Right ventricle myocardium superior (tissue), 1 donor: ENCODE measurements around the gene PRSS57. TPM values are rescaled to one million over a fixed set of nuclear protein-coding genes. Genes with fewer than 3 reads are reported as not detected.

Experiments
- ATAC-seq: fragments of 200-7000 bp; cut with Tn5 transposase; one replicate; pipeline ENCODE4 v1.9.1; 2020; ENCODE audit warnings: mild to moderate bottlenecking; ENCODE audit not compliant: poor library complexity
- DNase-seq: peaks from one replicate; pipeline ENCODE4 v3.0.0-alpha.2; 2020
- intact Hi-C: fragments of 100-400 bp; cut with DNase I; formaldehyde crosslinking; loops from one replicate; pipeline ENCODE4 v1.11.2; 2022
- total RNA-seq: library from RNA; stranded (reverse); fragmentation: NEBNext Ultra II Directional; extraction: Animal tissue kit (Norgen Biotek cat#: 25700); gene quantifications from one replicate; pipeline ENCODE4 v1.2.1, GENCODE V29; 2021
- donor health status: DM: no; HTN: yes; CAD: no; lungs with severe emphysema.

PRSS57 gene
- total RNA-seq, 1 donor from 2014 or later: not detected

DNA sequence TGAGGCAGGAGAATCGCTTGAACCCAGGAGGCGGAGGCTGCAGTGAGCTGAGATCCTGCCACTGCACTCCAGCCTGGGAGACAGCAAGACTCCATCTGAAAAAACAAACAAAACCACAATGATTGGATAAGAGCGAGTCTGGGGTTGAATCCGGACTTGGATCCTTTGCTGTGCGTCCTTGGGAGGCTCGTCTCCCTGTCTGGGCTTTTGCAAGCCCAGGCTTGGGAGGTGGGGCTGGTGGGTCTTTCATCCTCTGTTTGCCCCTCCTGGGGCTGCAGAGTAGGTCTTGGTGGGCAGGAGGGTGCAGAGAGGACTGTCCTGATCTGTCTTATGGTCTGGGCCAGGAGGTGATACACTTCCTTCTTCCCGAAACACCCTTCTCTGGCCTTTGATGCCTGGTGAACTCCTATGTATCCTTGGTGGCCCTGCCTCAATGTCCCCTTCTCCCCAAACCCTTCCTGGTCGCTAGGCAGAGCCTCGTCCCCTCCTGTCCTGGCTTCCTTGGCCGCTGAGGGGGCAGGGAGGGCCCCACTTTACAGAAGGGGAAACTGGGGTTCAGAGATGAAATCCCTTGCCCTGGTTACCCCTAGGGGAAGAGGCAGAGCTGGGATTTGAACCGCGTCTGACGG, 30.3 kb upstream of the PRSS57 start:
- DNase-seq (no peak), ATAC-seq (no peak)
- intact Hi-C loops: no loop called here

DNA sequence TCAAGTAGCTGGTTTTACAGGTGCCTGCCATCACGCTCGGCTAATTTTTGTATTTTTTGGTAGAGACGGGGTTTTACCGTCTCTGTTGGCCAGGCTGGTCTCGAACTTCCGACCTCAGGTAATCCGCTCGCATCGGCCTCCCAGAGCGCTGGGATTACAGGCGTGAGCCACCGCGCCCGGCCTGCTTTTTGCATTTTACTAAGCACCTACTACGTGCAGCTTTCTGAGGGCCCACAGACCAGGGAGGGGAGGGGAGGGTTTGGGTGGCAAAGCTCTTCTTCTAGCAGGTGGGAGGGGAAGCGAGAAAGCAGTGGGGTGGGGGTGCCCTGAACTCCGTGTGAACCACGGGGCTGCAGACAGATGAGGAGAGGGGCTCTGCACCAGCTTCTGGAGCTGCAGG, 28.5 kb upstream of the PRSS57 start:
- intact Hi-C loops: no loop called here
- no peak for ATAC-seq
- DNase-seq: no peak

DNA sequence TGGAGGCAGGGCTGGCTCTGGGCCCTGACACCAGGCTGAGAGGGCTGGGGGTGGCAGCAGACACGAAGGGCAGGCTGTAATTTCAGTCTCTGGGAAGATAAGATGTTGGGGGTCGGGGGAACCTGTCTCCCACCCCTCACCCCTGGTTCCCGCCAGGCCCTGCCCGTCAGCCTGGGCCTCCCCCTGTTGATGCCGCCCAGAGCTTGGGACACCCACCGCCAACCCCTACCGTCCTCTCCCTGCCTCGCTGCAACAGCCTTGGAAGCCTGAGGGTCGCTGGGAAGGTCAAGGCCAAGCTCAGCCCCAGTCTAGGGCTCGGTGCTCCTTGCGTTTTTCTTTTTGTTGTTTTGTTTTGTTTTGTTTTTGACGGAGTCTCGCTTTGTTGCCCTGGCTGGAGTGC, 28.0 kb upstream of the PRSS57 start:
- intact Hi-C loops: no loop called here
- ATAC-seq (no peak), DNase-seq (no peak)

DNA sequence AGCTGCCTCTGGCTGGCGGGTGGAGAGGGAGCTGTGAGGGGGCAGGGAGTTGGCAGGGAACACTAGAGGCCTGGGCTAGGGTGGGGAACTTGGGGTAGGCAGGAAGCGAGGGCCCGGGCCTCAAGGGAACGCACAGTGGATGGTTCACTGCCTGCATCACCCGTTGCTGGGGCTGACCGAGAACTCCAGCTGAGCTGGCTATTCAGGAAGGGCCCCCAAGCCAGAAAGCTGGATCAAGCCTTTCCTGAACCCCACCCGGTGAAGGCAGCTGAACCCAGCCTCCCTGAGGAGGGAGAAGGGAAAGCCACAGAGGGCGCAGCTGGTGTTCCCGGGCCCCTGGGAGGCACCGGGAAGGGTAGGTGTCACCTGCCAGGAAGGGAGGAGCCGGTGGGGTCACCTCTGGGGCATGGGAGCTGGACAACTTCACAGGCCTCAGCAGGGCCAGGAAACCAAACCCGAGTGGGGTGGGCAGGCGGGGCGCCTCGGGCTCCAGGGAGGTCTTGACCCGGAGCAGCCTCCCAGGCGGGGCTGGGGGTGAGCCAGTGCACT, 27.4 kb upstream of the PRSS57 start:
- ATAC-seq (no peak), DNase-seq (peak; percentile 72)
- intact Hi-C loops: no loop called here

DNA sequence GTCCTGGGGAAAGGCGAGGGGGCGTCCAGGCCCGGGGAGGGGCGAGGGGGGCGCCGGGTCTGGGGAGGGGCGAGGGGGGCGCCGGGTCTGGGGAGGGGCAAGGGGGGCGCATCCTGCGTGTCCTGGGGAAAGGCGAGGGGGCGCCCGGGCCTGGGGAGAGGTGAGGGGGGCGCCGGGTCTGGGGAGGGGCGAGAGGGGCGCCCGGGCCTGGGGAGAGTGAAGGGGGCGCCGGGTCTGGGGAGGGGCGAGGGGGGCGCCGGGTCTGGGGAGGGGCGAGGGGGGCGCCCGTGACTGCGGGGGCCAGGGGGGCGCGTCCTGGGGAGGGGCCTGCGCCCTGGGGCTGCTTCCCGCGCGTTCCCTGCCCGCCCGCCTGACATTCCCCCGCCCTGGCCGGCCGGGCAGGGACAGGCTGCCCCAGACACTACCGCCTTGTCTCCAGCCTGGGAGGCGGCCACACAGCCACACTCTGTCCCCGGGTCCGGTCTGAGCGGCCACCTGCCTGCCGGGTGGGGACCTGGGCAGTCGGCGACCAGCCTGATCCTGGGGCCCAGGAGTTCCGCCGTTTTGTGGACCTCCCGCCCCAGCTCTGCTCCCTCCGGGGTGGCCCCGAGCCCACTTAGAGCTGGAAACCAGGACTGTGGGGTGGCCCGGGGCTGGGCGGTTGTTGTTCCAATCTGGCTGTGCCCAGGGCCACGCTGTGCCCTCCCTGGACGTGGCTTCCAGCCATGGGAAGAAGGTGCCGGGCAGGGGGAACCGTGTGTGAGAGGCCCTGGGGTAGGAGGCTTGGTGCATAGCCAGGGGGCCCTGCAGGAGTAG, 25.3 kb upstream of the PRSS57 start:
- DNase-seq (no peak), ATAC-seq (no peak)
- intact Hi-C loops: no loop called here

DNA sequence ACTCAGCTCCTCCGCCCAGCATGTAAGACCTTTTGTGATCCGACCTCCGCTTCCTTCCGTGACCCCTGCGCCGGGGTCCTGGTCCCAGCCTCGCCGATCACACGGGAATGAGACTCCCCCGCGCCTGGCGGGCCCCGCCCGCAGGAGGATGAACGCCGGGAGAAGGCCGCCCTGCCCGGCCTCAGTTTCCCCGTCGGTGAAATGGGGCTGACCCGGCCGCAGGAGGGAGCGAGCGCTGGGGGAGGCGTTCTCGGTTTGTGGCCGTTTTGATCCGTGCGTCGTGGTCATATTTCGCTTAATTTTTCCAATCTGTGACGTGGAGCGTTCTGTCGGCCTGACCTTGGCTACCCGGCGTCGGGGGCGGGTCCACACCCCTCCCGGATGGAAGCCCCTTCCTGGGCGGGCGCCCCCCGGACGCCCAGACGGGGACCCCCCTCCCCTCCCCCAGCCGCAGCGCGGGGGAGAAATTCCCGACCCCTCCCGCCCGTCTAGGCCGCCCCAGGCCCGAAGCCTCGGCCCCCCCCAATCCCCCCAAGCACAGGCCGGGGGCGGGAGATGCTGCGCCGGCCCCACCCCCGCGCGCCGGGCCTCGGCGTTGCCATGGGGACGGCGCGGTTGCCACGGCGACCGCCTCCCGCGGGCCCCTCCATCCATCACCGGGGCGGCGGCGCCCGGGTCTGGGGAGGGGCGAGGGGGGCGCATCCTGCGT, 24.5 kb upstream of the PRSS57 start:
- DNase-seq (no peak), ATAC-seq (peak; percentile 14)
- intact Hi-C loops: no loop called here

DNA sequence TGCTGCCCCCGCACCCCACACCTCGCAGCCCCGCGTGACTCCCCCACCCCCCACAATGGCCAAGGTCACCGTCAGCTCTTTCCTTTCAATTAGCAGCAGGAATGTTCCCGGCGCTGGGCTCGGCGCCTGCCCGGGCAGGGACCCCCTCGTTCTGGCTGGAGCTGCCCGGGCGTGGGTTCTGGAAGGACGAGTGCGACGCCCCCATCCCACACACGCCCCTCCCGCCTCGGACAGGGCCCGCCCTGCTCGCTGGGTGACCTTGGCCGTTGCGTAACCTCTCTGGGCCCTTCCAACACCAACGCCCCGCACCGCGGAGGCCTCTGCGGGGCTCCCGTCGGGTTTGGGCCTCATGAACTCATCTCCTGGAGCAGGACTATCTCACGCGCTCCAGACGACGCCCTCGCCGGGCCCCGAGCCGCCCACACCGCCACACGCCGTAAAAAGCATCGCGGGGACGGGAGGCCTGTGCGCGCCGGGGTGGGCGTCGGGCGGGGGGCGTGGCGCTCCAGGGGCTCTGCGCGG, 23.8 kb upstream of the PRSS57 start:
- DNase-seq: peak; percentile 87
- intact Hi-C loops: no loop called here
- peak; percentile 78 for ATAC-seq

DNA sequence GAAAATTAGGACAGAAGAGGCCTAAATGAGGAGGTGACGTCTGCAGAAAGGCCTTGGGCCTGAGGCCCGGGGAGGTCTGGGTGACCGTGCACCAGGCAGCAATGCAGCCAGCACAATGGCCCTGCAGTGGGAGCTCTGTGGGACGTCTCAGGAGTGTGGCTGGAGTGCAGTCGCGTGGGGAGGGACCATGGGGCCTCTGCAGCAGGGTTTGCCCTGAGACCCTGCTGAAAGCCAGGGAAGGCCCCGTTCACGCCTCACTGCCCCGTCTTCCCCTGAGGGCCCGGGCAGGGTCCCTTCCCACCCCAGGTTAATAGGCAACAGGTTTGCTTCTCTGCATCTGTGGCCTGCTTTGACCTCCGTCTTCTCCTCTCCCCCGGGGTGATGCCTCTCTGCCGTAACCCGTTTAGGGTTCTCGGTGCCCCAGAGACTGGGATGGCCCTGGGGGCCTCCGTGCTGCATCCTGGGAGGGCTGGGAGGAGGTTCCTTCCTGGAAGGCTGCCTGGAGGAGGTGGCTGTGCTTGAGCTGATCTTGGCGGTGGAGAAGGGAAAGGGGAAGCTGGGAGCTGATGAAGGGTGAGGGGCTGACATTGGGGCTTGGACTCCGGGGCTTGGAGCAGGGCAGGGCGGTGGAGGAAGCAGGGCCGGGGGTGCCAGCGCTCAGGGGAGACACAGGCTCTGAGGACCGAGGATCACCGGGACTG, 23.1 kb upstream of the PRSS57 start:
- DNase-seq: no peak
- intact Hi-C loops: no loop called here
- peak; percentile 41 for ATAC-seq

DNA sequence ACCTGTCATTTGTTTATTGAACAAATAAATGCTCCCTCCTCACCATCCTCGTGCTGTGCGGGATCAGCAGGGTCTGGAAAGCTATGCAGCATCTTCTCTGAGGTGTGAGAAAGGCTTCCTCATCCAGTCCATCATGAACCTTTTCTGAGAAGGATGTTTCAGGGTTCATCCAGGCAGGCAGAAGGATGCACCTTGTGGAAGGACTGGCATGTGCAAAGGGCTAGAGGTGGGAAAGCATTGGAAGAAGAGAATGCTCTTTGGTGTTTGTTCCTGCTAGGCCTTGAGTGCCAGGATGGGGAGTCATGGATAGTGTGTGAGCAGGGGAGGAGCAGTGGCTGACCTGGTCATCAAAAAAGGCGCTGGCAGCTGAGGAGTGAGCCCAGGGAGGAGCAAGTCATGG, 20.1 kb upstream of the PRSS57 start:
- intact Hi-C loops: no loop called here
- DNase-seq: no peak
- ATAC-seq: no peak

DNA sequence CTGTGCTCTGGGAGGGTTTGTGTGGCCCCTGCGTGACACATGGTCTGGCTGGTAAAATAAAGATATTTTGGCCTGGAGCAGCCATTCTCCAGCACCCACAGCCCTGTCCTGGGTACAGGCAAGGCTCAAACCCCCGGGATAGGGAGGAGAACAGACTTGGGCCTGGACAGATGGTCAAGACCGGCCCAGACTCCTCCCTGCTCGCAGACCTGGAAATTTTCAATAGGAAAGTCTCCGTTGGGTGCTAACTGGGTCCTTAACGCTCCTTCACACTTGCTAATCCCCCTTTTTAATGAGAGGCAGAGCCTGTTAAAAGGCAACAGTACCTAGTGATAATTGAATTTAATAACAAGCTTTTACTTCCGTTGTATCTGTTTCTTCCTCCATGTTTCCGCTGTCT, 16.0 kb upstream of the PRSS57 start:
- ATAC-seq (no peak), DNase-seq (no peak)
- intact Hi-C loops: no loop called here

DNA sequence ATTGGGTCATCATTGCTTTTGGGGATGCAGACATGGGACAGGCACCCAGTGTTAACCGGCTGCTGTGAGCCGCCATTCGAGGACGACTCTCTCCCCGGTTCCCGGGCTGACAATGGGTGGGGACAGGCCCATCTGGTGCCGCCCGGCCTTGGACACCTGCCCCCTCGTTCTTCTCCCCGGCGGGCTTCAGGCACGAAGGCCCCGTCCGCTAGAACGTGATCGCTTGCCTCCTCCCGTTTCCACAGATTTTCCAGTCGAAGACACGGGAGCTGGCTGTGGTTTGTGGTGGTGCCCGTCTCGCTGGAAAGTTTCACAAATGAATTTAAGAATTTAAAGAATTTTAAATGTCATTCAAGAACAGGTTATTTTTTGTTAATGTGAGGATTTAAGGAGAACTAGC, 15.5 kb upstream of the PRSS57 start:
- intact Hi-C loops: no loop called here
- ATAC-seq (no peak), DNase-seq (peak; percentile 56)

DNA sequence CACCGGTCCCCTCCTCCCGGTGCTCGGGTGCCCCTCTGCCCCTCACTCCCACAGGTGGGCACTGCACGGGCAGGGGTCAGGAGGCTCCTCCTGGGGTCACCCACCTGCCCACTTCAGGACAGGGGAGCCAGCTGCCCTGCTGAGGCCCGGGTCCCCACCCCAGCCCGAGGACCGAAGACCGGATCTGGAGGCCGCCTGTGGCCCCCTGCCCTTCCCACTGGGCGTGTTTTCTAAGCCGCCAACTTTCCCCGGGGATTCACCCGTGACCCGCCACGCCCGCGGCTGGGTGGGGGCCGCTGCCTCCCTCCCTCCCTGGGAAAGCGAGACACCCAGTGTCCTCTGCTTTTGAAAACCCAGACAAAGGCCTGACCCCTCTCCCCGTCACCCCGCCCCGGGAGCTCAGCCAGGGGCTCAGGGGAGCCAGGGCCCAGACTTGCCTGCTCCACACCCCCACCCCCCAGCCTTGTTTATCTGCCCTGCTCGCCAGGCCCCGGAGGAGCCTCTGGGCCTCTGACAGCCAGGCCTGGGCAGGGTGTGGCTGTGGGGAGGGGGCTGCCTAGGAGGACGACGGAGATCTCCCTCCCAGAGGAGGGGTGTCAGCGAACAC, 14.8 kb upstream of the PRSS57 start:
- DNase-seq (peak; percentile 77), ATAC-seq (peak; percentile 70)
- intact Hi-C loops: no loop called here

DNA sequence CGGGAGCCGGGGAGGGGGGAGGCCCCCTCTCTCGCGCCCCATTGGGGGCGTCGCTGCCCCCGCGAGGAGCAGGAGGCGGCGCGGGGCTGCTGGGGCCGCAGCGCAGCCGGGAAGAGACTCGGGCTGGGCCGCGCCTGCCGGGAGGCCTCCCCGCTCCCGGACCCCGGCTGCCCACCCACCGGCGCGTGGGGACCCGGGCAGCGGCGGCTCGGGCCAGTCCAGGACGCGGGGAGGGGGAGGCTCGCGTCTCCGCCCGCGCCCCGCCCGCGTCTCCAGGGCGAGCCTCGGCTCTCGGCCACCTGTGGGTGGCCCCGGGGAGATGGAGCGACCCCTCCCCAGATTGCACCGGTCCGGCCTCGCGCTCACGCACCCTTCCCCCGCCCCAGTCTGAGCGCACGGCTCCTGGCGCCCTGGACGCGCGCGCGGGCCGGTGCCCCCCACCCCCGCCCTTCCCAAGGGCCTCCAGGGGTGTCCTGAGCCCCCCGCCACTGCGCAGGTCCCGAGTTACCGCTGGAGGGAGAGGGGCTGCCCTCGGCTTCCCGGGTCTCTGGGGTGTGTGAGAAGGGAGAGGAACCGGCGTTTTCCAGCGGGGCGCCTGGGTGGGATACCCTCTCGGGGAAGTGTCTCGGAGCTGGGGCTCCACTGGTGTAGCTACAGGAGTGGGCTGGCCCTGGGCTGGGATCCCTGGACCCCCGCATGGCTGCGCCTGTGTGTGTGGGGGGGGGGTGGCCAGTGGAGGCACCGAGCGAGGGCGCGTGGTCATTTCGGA, 14.1 kb upstream of the PRSS57 start:
- ATAC-seq (peak; percentile 10), DNase-seq (no peak)
- intact Hi-C loops: no loop called here

DNA sequence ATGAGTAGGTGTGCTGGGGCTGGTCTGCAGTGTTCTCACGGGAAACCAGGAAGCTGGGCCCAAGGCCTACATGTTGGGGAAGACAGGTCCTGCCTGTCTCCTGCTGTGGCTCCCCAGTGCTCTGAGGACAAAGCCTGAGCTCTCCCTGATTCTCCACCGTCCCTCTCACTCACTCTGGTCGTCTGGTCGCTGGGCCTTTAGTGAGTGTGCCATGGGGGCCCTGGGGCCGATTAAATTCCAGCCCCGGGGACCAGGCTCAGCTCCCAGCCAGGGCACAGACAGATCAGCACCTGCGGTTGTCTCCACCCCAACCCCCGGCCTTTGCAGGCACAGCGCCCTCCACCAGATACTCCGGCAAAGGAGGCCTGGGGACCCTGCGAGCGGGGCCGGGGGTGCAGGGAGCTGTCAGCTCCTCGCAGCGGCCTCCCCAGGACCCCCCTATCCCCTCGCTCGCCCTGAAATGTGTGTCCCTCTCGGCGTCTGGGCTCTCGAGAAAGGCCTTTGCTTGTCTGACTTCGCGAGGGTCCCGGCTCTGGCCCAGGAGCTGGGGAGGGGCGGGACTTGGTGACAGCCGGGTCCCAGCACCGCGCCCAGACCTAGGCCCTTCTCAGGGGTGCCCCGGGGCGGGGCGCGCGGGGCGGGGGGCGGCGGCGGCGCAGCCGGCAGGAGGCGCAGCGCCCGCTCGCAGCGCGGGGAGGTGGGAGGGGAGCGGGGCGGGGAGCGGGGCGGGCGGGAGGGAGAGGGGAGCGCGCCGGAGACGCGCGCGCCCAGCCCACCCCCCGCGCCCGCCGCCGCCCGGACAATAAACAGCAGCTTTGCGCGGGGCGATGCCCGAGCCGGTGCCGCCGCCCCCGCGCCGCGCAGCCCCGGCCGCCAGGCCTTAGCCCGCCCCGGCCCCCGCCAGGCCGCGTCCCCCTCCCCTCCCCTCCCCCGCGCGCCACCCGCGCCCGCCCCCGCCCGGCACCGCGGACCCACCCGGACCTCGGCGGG, 13.2 kb upstream of the PRSS57 start, which contains the start of gene PALM:
PALM (plus strand) TSS at position 782 of the 990 bp plus-strand sequence. CDS start 212 bp downstream, outside the sequence.
- DNase-seq (peak; percentile 59), ATAC-seq (peak; percentile 30)
- intact Hi-C loops: no loop called here

DNA sequence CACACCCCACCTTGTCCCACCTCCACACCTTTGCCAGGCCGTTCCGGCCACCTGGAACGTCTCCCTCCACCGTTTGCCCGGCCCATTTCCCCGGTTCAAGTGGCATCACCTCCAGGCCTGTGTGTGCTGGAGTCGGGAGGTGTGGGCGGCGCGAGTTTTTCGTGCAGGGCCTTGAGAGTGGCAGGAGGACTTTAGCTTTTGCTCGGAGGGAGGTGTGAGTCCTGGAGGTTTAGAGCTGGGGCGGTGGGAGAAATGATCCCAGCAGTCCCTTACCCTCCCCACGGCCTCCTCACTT, 9.1 kb upstream of the PRSS57 start:
- ATAC-seq: no peak
- no peak for DNase-seq
- intact Hi-C loops: no loop called here

DNA sequence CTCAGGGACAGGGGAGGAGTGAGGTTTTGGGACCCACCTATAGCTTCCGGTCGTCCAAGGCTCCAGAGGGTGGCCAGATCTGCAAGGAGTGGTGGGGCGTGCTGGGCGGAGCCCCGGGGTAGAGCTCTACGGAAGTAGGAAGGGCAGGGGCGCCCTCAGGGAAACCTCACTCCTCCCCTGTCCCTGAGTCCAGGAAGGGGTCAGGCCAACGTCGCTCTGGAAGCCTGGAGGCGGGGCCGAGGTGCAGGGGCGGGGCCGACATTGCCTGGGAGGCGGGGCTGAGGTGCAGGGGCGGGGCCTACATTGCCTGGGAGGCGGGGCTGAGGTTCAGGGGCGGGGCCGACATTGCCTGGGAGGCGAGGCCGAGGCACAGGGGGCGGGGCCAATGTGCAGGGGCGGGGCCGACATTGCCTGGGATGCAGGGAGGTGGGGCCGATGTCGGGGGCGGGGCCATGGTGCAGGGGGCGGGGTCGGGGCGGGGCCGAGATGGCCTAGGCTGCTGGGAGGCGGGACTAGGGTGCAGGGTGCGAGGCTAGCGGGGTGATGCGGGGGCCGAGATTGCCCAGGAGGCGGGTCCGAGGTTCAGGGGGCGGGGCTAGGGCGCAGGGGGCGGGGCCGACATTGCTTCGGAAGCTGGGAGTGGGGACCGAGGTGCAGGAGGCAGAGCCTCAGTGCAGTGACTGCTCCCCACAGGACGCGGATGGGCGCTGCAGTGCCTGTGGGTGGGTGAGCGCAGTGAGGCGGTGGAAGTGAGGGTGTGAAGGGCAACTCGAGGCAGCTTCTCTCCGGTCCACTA, 8.6 kb upstream of the PRSS57 start:
- peak; percentile 91 for DNase-seq
- peak; percentile 78 for ATAC-seq
- intact Hi-C loops: no loop called here
